IPS-NIHi7 (cell line): ENCODE data around the gene MT1X.
A peak's percentile ranks its signal among the peaks of the same experiment; 100 is the strongest.

Experiments
- DNase-seq: peaks from one replicate; pipeline ENCODE4 v3.0.0; 2012; ENCODE audit warnings: mixed read lengths; ENCODE audit errors: extremely low spot score

MT1X gene

GRCh38 chr16:56679078-56679730 is 3.1 kb upstream of the MT1X start:
- DNase-seq = no peak

GRCh38 chr16:56679818-56680217 is 2.5 kb upstream of the MT1X start:
- no peak for DNase-seq

- no peak for DNase-seq
Observed at GRCh38 chr16:56682703-56683397, 580 bp downstream of the MT1X start.

GRCh38 chr16:56683424-56684172 is 1.3 kb downstream of the MT1X start:
- DNase-seq = no peak

GRCh38 chr16:56684256-56684925 is 2.1 kb downstream of the MT1X start:
- DNase-seq = no peak

GRCh38 chr16:56684926-56685590 is 2.8 kb downstream of the MT1X start:
- DNase-seq = no peak

DNA sequence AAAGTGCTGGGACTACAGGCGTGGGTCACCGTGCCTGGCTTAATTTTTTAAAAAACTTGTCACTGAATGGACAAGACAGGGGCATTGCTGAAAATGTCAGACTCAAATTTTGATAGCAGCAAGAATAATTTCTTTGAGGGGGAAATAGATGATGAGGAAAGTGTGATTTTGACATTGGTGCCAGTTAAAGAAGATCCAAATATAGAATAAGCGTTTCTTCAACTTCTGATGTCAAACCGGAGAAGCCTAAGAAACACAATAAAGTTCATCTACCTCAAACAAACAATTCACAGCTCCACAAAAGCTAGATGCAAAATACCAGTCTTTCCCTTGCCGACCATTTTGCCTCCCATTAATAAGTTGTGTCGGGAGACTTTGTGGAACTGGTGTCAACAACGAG is 4.5 kb downstream of the MT1X start:
- no peak for DNase-seq

DNA sequence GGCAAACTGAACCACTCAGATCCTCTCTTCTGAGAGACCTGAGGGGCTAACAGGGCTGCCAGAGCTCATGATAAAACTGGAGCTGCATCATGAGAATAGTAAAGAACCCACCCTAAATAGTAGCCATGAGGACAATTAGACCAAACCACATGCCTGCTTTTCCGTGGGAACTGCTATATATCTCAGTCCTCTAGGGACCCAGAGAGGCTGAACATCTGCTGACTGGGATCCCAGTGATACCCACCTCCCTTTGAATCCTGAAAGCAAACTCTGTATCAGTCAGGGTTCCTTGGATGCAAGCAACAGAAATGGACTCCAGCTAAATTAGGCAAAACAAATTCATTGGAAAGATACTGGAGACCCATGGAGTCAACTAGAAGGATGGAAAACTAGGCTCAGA is 6.5 kb downstream of the MT1X start:
- no peak for DNase-seq

DNA sequence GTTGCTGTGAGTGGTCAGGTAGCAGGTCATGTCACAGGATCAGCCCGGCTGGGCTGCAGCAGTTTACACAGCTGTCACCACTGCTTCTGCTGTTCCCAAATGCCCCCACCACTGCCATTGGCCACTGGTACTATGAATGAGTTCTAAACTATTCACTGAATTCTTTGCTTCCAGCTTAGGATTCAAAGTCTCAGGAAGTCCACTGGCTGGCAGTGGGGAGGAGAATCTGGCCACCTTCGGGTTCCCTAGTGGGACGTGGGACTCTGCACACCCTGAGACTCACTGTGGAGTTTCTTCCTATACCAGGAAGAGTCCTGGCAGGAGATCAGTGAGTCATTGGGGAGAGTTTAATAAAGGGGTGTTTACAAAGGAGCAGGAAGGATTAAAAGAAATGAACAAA is 6.9 kb downstream of the MT1X start:
- DNase-seq = no peak

DNA sequence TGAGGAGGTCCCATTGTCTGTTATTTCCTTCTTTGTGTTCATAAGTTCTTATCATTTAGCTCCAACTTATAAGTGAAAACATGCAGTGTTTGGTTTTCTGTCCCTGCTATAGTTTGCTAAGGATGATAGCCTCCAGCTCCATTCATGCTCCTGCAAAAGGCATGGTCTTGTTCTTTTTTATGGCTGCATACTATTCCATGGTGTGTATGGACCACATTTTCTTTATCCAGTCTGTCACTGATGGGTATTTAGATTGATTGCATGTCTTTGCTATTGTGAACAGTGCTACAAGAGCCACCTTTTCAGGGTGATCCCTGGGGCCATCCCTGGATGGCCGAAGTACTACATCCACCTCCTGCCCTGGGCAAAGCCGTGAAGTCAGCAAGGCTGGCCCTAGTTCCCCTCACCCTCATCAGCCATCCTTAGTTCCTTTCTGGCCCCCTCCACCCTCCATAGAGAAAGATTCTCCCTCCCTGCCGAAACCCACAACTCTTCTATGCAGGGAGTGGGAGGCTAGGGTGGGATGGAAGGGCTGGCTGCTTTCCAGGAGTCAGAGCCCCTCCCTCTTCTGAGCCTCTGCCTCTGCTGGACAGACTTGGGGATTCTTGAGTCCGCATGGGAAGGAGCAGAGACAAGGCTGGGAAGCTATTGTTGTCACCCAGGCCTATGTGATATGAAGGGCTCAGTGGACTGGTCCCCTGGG is 8.3 kb downstream of the MT1X start:
- DNase-seq = no peak

DNA sequence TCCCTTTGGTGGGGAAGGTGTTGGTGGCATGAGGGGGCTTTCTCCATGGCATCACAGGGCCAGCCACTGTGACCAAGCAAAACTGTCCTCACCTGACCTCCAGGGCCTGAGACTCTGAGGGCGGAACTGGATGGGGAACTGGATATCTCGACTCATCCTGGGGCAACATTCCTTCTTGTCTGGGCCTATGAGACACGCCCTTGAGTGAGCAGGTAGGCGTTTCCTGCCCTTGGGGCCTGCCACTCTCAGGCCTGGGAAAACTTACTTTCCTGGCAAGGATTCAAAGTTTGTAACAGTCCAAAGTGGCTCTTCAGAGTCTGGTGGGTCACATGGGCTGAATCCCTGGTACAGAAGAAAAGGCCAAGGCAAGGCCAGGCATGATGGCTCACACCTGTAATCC is 9.6 kb downstream of the MT1X start:
- peak; percentile 61 for DNase-seq

DNA sequence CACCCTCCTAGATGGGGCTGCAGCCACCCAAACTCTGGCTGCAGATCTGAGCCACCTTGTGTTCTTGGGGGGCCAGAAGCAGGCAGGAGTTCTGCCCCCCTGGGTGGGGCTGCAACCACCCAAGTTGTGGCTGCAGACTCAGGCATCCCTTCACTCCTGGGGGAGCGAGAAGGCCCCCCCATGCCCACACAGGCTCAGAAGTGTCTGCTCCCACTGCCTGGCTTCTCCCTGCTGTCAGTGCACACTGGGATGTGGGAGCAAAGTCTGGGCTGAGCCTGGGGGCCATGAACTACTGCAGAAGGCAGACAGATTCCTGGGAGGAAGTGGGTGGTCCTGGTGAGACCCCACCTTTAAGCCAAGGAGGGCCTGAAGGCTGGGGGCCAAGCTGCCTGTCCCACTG is 13.0 kb downstream of the MT1X start:
- no peak for DNase-seq

GRCh38 chr16:56697456-56698155 is 15.3 kb downstream of the MT1X start:
- DNase-seq = no peak

DNA sequence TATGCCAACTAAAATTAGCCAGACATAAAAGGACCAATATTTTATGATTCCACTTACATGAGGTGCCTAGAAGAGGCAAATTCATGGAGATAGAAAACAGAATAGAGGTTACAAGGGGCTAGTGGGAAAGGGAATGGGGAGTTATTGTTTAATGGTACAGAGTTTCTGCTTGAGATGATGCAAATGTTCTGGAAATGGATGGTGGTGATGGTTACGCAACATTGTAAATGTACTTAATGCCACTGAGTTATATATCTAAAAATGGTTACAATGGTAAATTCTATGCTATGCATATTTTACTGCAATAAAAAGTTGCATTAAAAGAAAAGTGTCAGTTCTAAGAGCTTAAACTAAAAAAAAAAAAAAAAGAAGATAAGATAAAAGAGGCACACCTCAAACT is 17.9 kb downstream of the MT1X start:
- DNase-seq = no peak

GRCh38 chr16:56700631-56701030 is 18.4 kb downstream of the MT1X start:
- no peak for DNase-seq

GRCh38 chr16:56701534-56701933 is 19.3 kb downstream of the MT1X start:
- no peak for DNase-seq

- no peak for DNase-seq
Observed at GRCh38 chr16:56702836-56703235, 20.6 kb downstream of the MT1X start.

DNA sequence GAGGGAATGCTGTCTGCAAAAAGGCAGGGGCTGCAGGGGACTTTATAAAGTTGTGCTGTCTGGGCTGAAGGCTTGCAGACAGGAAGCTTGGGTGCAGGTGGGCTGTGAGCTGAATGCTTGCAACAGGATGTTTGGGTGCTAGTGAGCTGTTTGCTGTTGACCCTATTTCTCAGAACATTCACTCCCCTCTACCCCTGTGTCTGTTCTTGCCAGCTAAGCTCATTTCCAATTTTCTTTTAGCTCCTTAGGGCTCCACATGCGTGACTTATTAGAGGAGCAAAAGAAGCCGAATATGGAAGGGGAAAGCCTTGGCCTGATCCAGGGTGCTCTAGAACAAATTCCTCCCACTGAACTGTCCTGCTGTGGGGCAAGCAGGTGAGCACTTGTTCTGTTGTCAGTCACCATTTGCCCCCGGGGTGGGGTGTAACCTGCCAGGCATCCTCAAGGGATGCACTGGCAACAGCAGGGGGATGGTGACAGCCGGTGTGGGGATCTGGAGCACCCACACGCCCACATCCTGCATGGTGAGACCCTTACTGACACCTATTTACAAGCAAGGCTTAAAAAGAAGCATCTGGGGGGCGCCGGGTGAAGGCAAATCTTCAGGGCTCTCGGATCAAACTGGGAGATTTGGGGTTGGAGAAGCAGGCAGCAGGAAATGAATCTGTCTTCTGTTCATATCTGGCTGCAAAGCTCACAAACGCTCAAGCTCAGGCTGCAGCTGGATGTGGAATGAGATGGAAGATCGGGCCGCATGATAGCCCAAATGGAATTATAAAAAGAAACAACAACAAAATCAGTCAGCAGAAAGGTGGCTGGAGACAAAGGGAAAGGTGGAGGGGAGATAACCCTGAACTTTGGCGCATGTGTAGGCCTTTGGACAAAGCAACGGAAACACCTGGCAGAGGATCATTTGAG is 26.5 kb downstream of the MT1X start:
- DNase-seq = no peak

GRCh38 chr16:56709443-56710040 is 27.3 kb downstream of the MT1X start:
- no peak for DNase-seq
